Sigmoid colon (tissue), 7 donors: ENCODE measurements around the gene CCDC184. TPM values are rescaled to one million over a fixed set of nuclear protein-coding genes. Genes with fewer than 3 reads are reported as not detected.
"Not testable (repeated sequence)": the region's sequence is repeated elsewhere in the genome, so short reads cannot be mapped to it uniquely, and the experiment has no call there.

Experiments used
- DNase-seq: peaks from one replicate; pipeline ENCODE4 v3.0.0-alpha.2; 2019
- H3K27ac ChIP-seq, 4 donors: fragments of 200-600 bp; sonication (generic); one replicate each; pipeline ENCODE4 v1.5.1; 2016 to 2019; ENCODE audit warnings: mild to moderate bottlenecking in 1 of 4
- H3K27me3 ChIP-seq, 3 donors: fragments of 200-600 bp; sonication (generic); one replicate each; pipeline ENCODE4 v1.5.1; 2019; ENCODE audit warnings: mild to moderate bottlenecking in 1 of 3
- H3K36me3 ChIP-seq, 4 donors: fragments of 200-600 bp; sonication (generic); one replicate each; pipeline ENCODE4 v1.5.1; 2016 to 2019
- H3K4me1 ChIP-seq, 4 donors: fragments of 200-600 bp; sonication (generic); one replicate each; pipeline ENCODE4 v1.5.1; 2017 to 2019
- H3K4me3 ChIP-seq, 4 donors: fragments of 200-600 bp; sonication (generic); one replicate each; pipeline ENCODE4 v1.5.1; 2017 to 2019; ENCODE audit warnings: mild to moderate bottlenecking in 2 of 4, moderate library complexity in 1 of 4
- H3K9me3 ChIP-seq, 4 donors: fragments of 200-600 bp in 3 of 4; sonication (generic) in 3 of 4; one replicate each; pipeline versions ENCODE4 v1.5.1 to v1.6.1; 2013 to 2019
- CTCF ChIP-seq, 4 experiments: fragments of 450-650 bp in 3 of 4; fragments of 200-600 bp in 1 of 4; IDR thresholded peaks; one replicate each; pipeline ENCODE4 v1.5.1; 2016 to 2019; ENCODE audit warnings: antibody characterized with exemption in 4 of 4, mild to moderate bottlenecking in 3 of 4, moderate library complexity in 2 of 4
- EP300 ChIP-seq, 4 donors: sonication (generic); formaldehyde crosslinking; IDR thresholded peaks; one replicate each; pipeline ENCODE4 v1.6.1; 2017; ENCODE audit warnings: antibody characterized with exemption in 4 of 4
- POLR2A ChIP-seq, 2 donors: fragments of 450-650 bp; IDR thresholded peaks; one replicate each; pipeline ENCODE4 v1.6.1; 2016; ENCODE audit warnings: antibody characterized with exemption in 2 of 2, mild to moderate bottlenecking in 2 of 2, moderate library complexity in 2 of 2
- POLR2AphosphoS5 ChIP-seq, 4 donors: sonication (generic); formaldehyde crosslinking; IDR thresholded peaks; one replicate each; pipeline ENCODE4 v1.6.1; 2017; ENCODE audit warnings: antibody characterized with exemption in 4 of 4
- WGBS, 2 donors: extraction: QIAGEN DNeasy Blood & Tissue Kit; methylation state at CpG; one replicate each; pipeline ENCODE4 v1.1.7; 2013; 5-methylcytosine and 5-hydroxymethylcytosine counted together
- intact Hi-C: fragments of 100-400 bp; cut with DNase I; formaldehyde crosslinking; loops from one replicate; pipeline ENCODE4 v1.15.1; 2023
- polyA plus RNA-seq, 3 donors: library from polyadenylated mRNA; stranded (reverse); fragments of 200-250 nt; gene quantifications; one replicate each; pipeline ENCODE4 v1.2.3, GENCODE V29; 2013
- total RNA-seq, 4 donors: library from RNA; depleted of rRNA; stranded (reverse); fragments of >200 nt; gene quantifications; one replicate each; pipeline ENCODE4 v1.1.0, GENCODE V29; 2016
- donor health status: healthy with polysubstance abuse.
- donor health status: Bipolar disorder and iron deficiency.
- donor health status: healthy.

Gene CCDC184
- total and polyA plus RNA-seq, 7 donors, result 0.60 to 3.3 (median 1.9) TPM; not detected in 1

GRCh38 chr12:48145981-48146380 lies 37.5 kb upstream of the CCDC184 start:
- H3K4me3 ChIP-seq, result no peak overlapping the region
- H3K9me3 ChIP-seq, result no peaks in the 10 kb centered on the region
- H3K27me3 ChIP-seq, result no peaks in the 10 kb centered on the region
- WGBS, 2 donors, result 61 to 85% methylated on average over 1 of the region's 1 CpG
- intact Hi-C loops, result no loop called here
- no peaks in the 10 kb centered on the region for H3K4me1 ChIP-seq
- DNase-seq, result no peak
- H3K36me3 ChIP-seq, result peaks cover 39 to 100% (median 58%) of the 10 kb centered on the region in 4 donors
- TF ChIP-seq POLR2AphosphoS5 (IDR thresholded peaks at IDR 0.05) (no peak), POLR2A (IDR thresholded peaks at IDR 0.05) (no peak), CTCF (IDR thresholded peaks at IDR 0.05) (no peak), EP300 (IDR thresholded peaks at IDR 0.05) (no peak)
- no peak overlapping the region for H3K27ac ChIP-seq

- DNase-seq, result no peak
- Histone ChIP-seq H3K36me3 (peaks cover 30 to 76% (median 48%) of the 10 kb centered on the region in 4 donors), H3K9me3 (no peaks in the 10 kb centered on the region), H3K4me3 (no peak overlapping the region), H3K27ac (no peak overlapping the region), H3K4me1 (peaks cover 0 to 13% (median 3%) of the 10 kb centered on the region in 4 donors), H3K27me3 (no peaks in the 10 kb centered on the region)
- intact Hi-C loops, result no loop called here
- 75 to 85% methylated on average over 2 of the region's 2 CpGs for WGBS, 2 donors
- TF ChIP-seq CTCF (IDR thresholded peaks at IDR 0.05), result no peak
- no peak for TF ChIP-seq POLR2A (IDR thresholded peaks at IDR 0.05)
- TF ChIP-seq POLR2AphosphoS5 (IDR thresholded peaks at IDR 0.05), result no peak
- no peak for TF ChIP-seq EP300 (IDR thresholded peaks at IDR 0.05)
Measured at GRCh38 chr12:48151103-48151771, 32.2 kb upstream of the CCDC184 start.

DNA sequence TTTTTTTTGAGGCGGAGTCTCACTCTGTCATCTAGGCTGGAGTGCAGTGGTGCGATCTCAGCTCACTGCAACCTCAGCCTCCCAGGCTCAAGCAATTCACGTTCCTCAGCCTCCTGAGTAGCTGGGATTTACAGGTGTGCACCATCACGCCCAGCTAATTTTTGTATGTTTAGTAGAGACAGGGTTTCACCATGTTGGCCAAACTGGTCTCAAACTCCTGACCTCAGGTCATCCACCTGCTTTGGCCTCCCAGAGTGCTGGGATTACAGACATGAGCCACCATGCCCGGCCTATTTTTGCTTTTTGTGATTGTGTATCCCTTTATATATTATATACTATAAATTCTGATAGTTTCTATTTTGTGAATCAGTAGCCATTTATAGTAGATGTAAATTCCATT lies 27.7 kb upstream of the CCDC184 start:
- peaks cover 0 to 23% (median 10%) of the 10 kb centered on the region in 4 donors for H3K4me1 ChIP-seq
- H3K9me3 ChIP-seq, DNase-seq, H3K27me3 ChIP-seq, H3K27ac ChIP-seq, H3K4me3 ChIP-seq: not testable (repeated sequence)
- peaks cover 10 to 30% (median 20%) of the 10 kb centered on the region in 4 donors for H3K36me3 ChIP-seq
- intact Hi-C loops, result loop anchor here (5.0 kb wide), 1 partner anchor 42 kb away; no protein-coding TSS in a partner anchor
- 97% methylated on average over 5 of the region's 5 CpGs for WGBS, 2 donors

DNA sequence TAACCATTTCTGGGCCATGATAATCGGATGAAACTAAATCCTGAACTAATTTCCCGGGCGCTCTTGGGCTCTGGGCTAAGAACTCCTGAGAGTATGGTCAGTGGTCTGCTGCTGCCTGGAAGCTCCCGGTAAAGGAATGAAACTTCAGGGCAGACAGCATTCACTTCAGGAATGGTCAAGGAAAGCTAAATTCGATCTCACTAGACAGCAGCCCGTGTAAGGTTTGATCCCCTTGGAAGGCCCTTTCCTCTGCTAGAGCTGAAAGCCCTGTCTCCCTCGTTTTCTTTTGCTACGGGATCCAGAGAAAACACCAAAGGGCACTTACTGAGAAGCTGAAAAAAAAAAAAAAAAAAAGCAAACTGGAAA lies 26.8 kb upstream of the CCDC184 start:
- peaks cover 0 to 23% (median 10%) of the 10 kb centered on the region in 4 donors for H3K4me1 ChIP-seq
- intact Hi-C loops, result loop anchor here (1.0 to 5.0 kb wide), 2 partner anchors 41 to 51 kb away; no protein-coding TSS in a partner anchor
- TF ChIP-seq EP300 (IDR thresholded peaks at IDR 0.05), result no peak
- TF ChIP-seq POLR2AphosphoS5 (IDR thresholded peaks at IDR 0.05), result no peak
- 23 to 30% methylated on average over 8 of the region's 8 CpGs for WGBS, 2 donors
- H3K27me3 ChIP-seq, result no peaks in the 10 kb centered on the region
- no peak for DNase-seq
- H3K4me3 ChIP-seq, result peak overlapping the region; percentile 74 to 94 (median 89)
- peak overlapping the region; percentile 84 to 90 (median 89) for H3K27ac ChIP-seq
- H3K36me3 ChIP-seq, result peaks cover 9 to 22% (median 11%) of the 10 kb centered on the region in 4 donors
- H3K9me3 ChIP-seq, result no peaks in the 10 kb centered on the region

- peak in 1 of 4 donors; percentile 43 for TF ChIP-seq EP300 (IDR thresholded peaks at IDR 0.05)
- TF ChIP-seq POLR2A (IDR thresholded peaks at IDR 0.05), result peak in 1 of 2 donors; percentile 5
- TF ChIP-seq POLR2AphosphoS5 (IDR thresholded peaks at IDR 0.05), result peak; percentile 27 to 79 (median 68)
- TF ChIP-seq CTCF (IDR thresholded peaks at IDR 0.05), result peak in 3 of 4 experiments; percentile 37 to 47 (median 46)
- WGBS, 2 donors, result 0% methylated on average over 56 of the region's 56 CpGs
- intact Hi-C loops, result loop anchor here (1.0 to 5.0 kb wide), 2 partner anchors 40 to 52 kb away; no protein-coding TSS in a partner anchor
- Histone ChIP-seq H3K9me3 (no peaks in the 10 kb centered on the region), H3K27me3 (no peaks in the 10 kb centered on the region), H3K27ac (peak within 1 kb of the TSS; percentile 84 to 90 (median 89)), H3K4me1 (peaks cover 0 to 23% (median 10%) of the 10 kb centered on the region in 4 donors), H3K36me3 (peaks cover 6 to 16% (median 9%) of the 10 kb centered on the region in 4 donors), H3K4me3 (peak within 1 kb of the TSS; percentile 74 to 94 (median 89))
- DNase-seq, result peak; percentile 100
Measured at GRCh38 chr12:48157018-48157888, 26.2 kb upstream of the CCDC184 start, which contains the start of gene ASB8. Gene ASB8 (minus strand): TSS chr12:48157515. CDS start chr12:48153496, 4,019 bp downstream.
